Stimulated activated CD8-positive, alpha-beta memory T cell treated with anti-CD3 and anti-CD28 coated beads, Interleukin-7, amount 100 ng/mL, for 24 hours (primary cell): Measurements from ENCODE around the gene INSRR.

Source experiments
- DNase-seq: peaks from one replicate; pipeline ENCODE4 v3.0.0-alpha.2; 2020; ENCODE audit warnings: low read depth

Gene INSRR

GRCh38 chr1:156806512-156807440, 52.1 kb downstream of the INSRR start:
- DNase-seq = no peak

GRCh38 chr1:156805766-156806511, 53.0 kb downstream of the INSRR start:
- DNase-seq = no peak

- no peak for DNase-seq
These were observed 54.2 kb downstream of the INSRR start for GRCh38 chr1:156804572-156805243.

- DNase-seq = no peak
These were observed 54.9 kb downstream of the INSRR start for GRCh38 chr1:156804026-156804425.

- no peak for DNase-seq
These were observed 55.6 kb downstream of the INSRR start for GRCh38 chr1:156803086-156803851.

- no peak for DNase-seq
These were observed 56.4 kb downstream of the INSRR start for GRCh38 chr1:156802421-156802935.

GRCh38 chr1:156801409-156802121, 57.4 kb downstream of the INSRR start:
- no peak for DNase-seq

GRCh38 chr1:156797212-156797871, 61.6 kb downstream of the INSRR start:
- no peak for DNase-seq

- no peak for DNase-seq
These were observed 62.4 kb downstream of the INSRR start for GRCh38 chr1:156796340-156797097.

- DNase-seq = no peak
These were observed 63.1 kb downstream of the INSRR start for GRCh38 chr1:156795787-156796186.

GRCh38 chr1:156795374-156795733, 63.6 kb downstream of the INSRR start:
- no peak for DNase-seq

- no peak for DNase-seq
These were observed 64.2 kb downstream of the INSRR start for GRCh38 chr1:156794506-156795373.
